B cell (primary cell): ENCODE data around the gene FAR2. TPM values are rescaled to one million over a fixed set of nuclear protein-coding genes. Genes with fewer than 3 reads are reported as not detected.

Experiments used
- ATAC-seq: fragments of 200-7000 bp; cut with Tn5 transposase; one replicate; pipeline ENCODE4 v1.10.0; 2021; ENCODE audit warnings: low read depth, mild to moderate bottlenecking, moderate number of reproducible peaks, moderate library complexity
- CTCF ChIA-PET: fragments of 350-600 bp; sonication (Branson Sonifier 250); formaldehyde crosslinking; loops from one replicate; lab custom pipeline; 2021; ENCODE audit warnings: antibody characterized with exemption, inconsistent platforms; lab: Charles Lee
- POLR2A ChIA-PET: fragments of 350-600 bp; sonication (Branson Sonifier 250); formaldehyde crosslinking; loops from one replicate; lab custom pipeline; 2021; ENCODE audit warnings: antibody characterized with exemption; lab: Charles Lee
- DNase-seq: peaks from one replicate; pipeline ENCODE4 v3.0.0; 2013
- H2AFZ ChIP-seq: 2 replicates; pipeline ENCODE4 v1.6.1; 2012; ENCODE audit warnings: mild to moderate bottlenecking, low read depth, low read length; ENCODE audit not compliant: insufficient read depth, poor library complexity, severe bottlenecking
- H3K27ac ChIP-seq, 2 donors: 1 replicate in 1 of 2; 2 replicates in 1 of 2; pipeline ENCODE4 v1.5.1; 2012 to 2013; ENCODE audit warnings: low read length in 2 of 2, mild to moderate bottlenecking in 2 of 2, moderate library complexity in 1 of 2
- H3K27me3 ChIP-seq, 4 experiments: fragments of 200-600 bp in 1 of 4; sonication (generic) in 1 of 4; replicated peaks in 1 of 4; 1 replicate in 2 of 4; 2 replicates in 2 of 4; pipeline versions ENCODE4 v1.6.1 to v1.7.0; 2013 to 2016; ENCODE audit warnings: low read length in 3 of 4, mild to moderate bottlenecking in 2 of 4, mixed read lengths in 1 of 4, moderate library complexity in 1 of 4; ENCODE audit not compliant: insufficient read depth in 4 of 4, control insufficient read depth in 3 of 4; ENCODE audit errors: control extremely low read depth in 1 of 4
- H3K36me3 ChIP-seq, 2 experiments: replicated peaks in 1 of 2; 1 replicate in 1 of 2; 2 replicates in 1 of 2; pipeline versions ENCODE4 v1.6.1 to v1.7.1; 2013; ENCODE audit warnings: low read length in 1 of 2; ENCODE audit not compliant: insufficient read depth in 2 of 2, control insufficient read depth in 1 of 2; ENCODE audit errors: control extremely low read depth in 1 of 2, extremely low read depth in 1 of 2
- H3K4me1 ChIP-seq, 2 donors: fragments of 200-600 bp in 1 of 2; sonication (generic) in 1 of 2; 1 replicate in 1 of 2; 2 replicates in 1 of 2; pipeline versions ENCODE4 v1.5.1 to v1.6.1; 2013 to 2017; ENCODE audit warnings: low read length in 2 of 2; ENCODE audit not compliant: control insufficient read depth in 2 of 2, insufficient read depth in 2 of 2
- H3K4me2 ChIP-seq: replicated peaks from 2 replicates; pipeline ENCODE3; 2012; ENCODE audit warnings: mild to moderate bottlenecking, low read depth, low read length; ENCODE audit not compliant: poor library complexity, severe bottlenecking
- H3K4me3 ChIP-seq, 5 experiments: fragments of 200-600 bp in 1 of 5; sonication (generic) in 1 of 5; 1 replicate in 3 of 5; 2 replicates in 2 of 5; pipeline versions ENCODE4 v1.5.1 to v1.7.0; 2011 to 2016; ENCODE audit warnings: low read length in 4 of 5, mild to moderate bottlenecking in 4 of 5, low read depth in 2 of 5, control low read depth in 1 of 5, moderate library complexity in 1 of 5; ENCODE audit not compliant: insufficient read depth in 1 of 5; ENCODE audit errors: control extremely low read depth in 1 of 5, extremely low read depth in 1 of 5
- H3K79me2 ChIP-seq: fragments of 200-600 bp; sonication (generic); one replicate; pipeline ENCODE4 v1.6.0; 2016; ENCODE audit warnings: low read length; ENCODE audit not compliant: control insufficient read depth, insufficient read depth
- H3K9ac ChIP-seq: fragments of 200-600 bp; sonication (generic); 2 replicates; pipeline ENCODE4 v1.6.1; 2017; ENCODE audit warnings: mild to moderate bottlenecking, low read length, moderate library complexity
- H3K9me3 ChIP-seq, 3 donors: one replicate each; pipeline versions ENCODE4 v1.6.1 to v1.7.1; 2013; ENCODE audit warnings: low read length in 2 of 3; ENCODE audit not compliant: control insufficient read depth in 2 of 3, insufficient read depth in 1 of 3; ENCODE audit errors: control extremely low read depth in 1 of 3
- H4K20me1 ChIP-seq: 2 replicates; pipeline ENCODE4 v1.6.0; 2012; ENCODE audit warnings: mild to moderate bottlenecking, low read length; ENCODE audit not compliant: insufficient read depth, control insufficient read depth, poor library complexity, severe bottlenecking
- H3K27ac Mint-ChIP-seq: one replicate; pipeline ENCODE4 v1.8.0; 2021; ENCODE audit warnings: mixed read lengths
- H3K27me3 Mint-ChIP-seq: one replicate; pipeline ENCODE4 v1.8.0; 2021; ENCODE audit warnings: mixed read lengths
- H3K4me1 Mint-ChIP-seq: one replicate; pipeline ENCODE4 v1.8.0; 2021; ENCODE audit warnings: mixed read lengths
- H3K4me3 Mint-ChIP-seq: one replicate; pipeline ENCODE4 v1.8.0; 2021; ENCODE audit warnings: mixed read lengths
- H3K9me3 Mint-ChIP-seq: one replicate; pipeline ENCODE4 v1.8.0; 2022; ENCODE audit warnings: mixed read lengths; ENCODE audit not compliant: insufficient read depth
- EZH2 ChIP-seq: IDR thresholded peaks from 2 replicates; pipeline ENCODE4 v1.6.1; 2012; ENCODE audit warnings: borderline replicate concordance, low read depth, mild to moderate bottlenecking, moderate library complexity, low read length; ENCODE audit not compliant: insufficient read depth, poor library complexity, severe bottlenecking
- WGBS: methylation state at CpG from one replicate; pipeline ENCODE4 v1.1.5; 2013; ENCODE audit warnings: missing lambda C conversion rate; ENCODE audit not compliant: insufficient coverage; 5-methylcytosine and 5-hydroxymethylcytosine counted together
- intact Hi-C: fragments of 100-400 bp; cut with micrococcal nuclease; formaldehyde crosslinking; loops from one replicate; pipeline ENCODE4 v1.10.0; 2022
- polyA plus RNA-seq: library from polyadenylated mRNA; depleted of rRNA; stranded (reverse); fragments of >200 nt; gene quantifications from 2 replicates; pipeline ENCODE4 v1.2.3, GENCODE V29; 2012
- total RNA-seq, 2 donors: library from RNA; stranded (reverse); fragments of 120-200 nt in 1 of 2; gene quantifications; 1 replicate in 1 of 2; 2 replicates in 1 of 2; pipeline versions ENCODE4 v1.2.3 to v1.2.4, GENCODE V29; 2013 to 2022
- TF ChIP-seq, protein P1 (sequence below): fragments of 200-600 bp; IDR thresholded peaks from one replicate; pipeline ENCODE4 v1.8.0; 2022; ENCODE audit warnings: antibody characterized with exemption, mild to moderate bottlenecking

The FAR2 gene
- total and polyA plus RNA-seq, 2 donors (not counting 1 experiment from before 2014, with no cell fraction given) = 0.39 TPM; not detected in 1

DNA sequence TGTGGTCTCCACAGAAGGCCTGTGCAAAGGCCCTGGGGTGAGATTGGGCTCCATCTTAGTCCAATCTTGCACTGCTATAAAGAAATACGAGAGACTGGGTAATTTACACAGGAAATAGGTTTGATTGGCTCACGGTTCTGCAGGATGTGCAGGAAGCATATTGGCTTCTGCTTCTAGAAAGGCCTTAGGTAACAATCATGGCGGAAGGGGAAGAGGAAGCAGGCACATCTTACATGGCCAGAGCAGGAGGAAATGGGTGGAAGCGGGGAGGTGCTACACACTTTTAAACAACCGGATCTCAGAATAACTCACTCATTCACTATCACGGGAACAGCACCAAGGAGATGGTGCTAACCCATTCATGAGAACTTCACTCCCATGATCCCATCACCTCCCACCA, 55.4 kb downstream of the FAR2 start:
- no peak for ATAC-seq
- no peak overlapping the region for H3K9ac ChIP-seq
- H3K27me3 ChIP-seq = no peaks in the 10 kb centered on the region
- 93% methylated on average over 6 of the region's 6 CpGs for WGBS
- peaks cover 0 to 3% (median 0%) of the 10 kb centered on the region in 3 donors for H3K9me3 ChIP-seq
- no peaks in the 10 kb centered on the region for H3K9me3 Mint-ChIP-seq
- no peak overlapping the region for H2AFZ ChIP-seq
- TF ChIP-seq EZH2 = no peak
- H3K27ac Mint-ChIP-seq = no peak overlapping the region
- no peak overlapping the region for H3K4me3 ChIP-seq
- H3K27ac ChIP-seq = no peak overlapping the region
- H3K4me1 ChIP-seq = no peaks in the 10 kb centered on the region
- intact Hi-C loops = no loop called here
- H3K4me3 Mint-ChIP-seq = no peak overlapping the region
- H3K36me3 ChIP-seq = no peaks in the 10 kb centered on the region
- H3K27me3 Mint-ChIP-seq = peaks cover 1% of the 10 kb centered on the region
- H3K4me1 Mint-ChIP-seq = no peaks in the 10 kb centered on the region
- no peaks in the 10 kb centered on the region for H3K79me2 ChIP-seq
- POLR2A ChIA-PET = no interaction called here
- DNase-seq = no peak
- H4K20me1 ChIP-seq = no peaks in the 10 kb centered on the region
- no peak overlapping the region for H3K4me2 ChIP-seq
- CTCF ChIA-PET = no interaction called here

DNA sequence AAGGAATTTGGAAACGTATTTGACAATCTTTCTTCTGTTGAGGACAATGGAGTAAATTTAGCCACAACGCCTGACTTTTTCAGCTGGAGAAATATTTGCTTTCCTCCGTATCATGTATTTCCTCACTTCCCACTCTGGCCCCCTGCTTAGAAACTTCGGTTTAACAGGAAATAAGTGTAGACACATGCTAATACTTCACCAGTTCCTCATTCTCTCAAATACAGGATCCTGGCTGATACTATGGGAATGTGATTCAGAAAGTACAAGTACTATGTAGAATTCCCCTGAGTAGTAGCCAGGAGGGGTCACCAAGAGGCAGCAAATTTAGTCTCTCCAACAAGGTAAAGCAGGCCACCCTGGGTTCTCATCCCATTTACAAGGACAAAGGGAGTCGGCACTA, 58.0 kb downstream of the FAR2 start:
- Mint-ChIP-seq H3K27me3 (no peaks in the 10 kb centered on the region), H3K4me1 (no peaks in the 10 kb centered on the region), H3K27ac (no peak overlapping the region), H3K4me3 (no peak overlapping the region), H3K9me3 (no peaks in the 10 kb centered on the region)
- ATAC-seq = no peak
- ChIA-PET POLR2A (no interaction called here), CTCF (no interaction called here)
- Histone ChIP-seq H3K27me3 (no peaks in the 10 kb centered on the region), H3K9ac (no peak overlapping the region), H3K36me3 (no peaks in the 10 kb centered on the region), H3K79me2 (no peaks in the 10 kb centered on the region), H3K9me3 (peaks cover 0 to 3% (median 0%) of the 10 kb centered on the region in 3 donors), H4K20me1 (no peaks in the 10 kb centered on the region), H3K4me3 (no peak overlapping the region), H3K4me2 (no peak overlapping the region), H3K4me1 (no peaks in the 10 kb centered on the region), H2AFZ (no peak overlapping the region), H3K27ac (no peak overlapping the region)
- no CpG with 5 or more reads among the region's 5 CpGs for WGBS
- DNase-seq = no peak
- TF ChIP-seq EZH2 = no peak
- TF ChIP-seq, protein P1, sequence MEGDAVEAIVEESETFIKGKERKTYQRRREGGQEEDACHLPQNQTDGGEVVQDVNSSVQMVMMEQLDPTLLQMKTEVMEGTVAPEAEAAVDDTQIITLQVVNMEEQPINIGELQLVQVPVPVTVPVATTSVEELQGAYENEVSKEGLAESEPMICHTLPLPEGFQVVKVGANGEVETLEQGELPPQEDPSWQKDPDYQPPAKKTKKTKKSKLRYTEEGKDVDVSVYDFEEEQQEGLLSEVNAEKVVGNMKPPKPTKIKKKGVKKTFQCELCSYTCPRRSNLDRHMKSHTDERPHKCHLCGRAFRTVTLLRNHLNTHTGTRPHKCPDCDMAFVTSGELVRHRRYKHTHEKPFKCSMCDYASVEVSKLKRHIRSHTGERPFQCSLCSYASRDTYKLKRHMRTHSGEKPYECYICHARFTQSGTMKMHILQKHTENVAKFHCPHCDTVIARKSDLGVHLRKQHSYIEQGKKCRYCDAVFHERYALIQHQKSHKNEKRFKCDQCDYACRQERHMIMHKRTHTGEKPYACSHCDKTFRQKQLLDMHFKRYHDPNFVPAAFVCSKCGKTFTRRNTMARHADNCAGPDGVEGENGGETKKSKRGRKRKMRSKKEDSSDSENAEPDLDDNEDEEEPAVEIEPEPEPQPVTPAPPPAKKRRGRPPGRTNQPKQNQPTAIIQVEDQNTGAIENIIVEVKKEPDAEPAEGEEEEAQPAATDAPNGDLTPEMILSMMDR = no peak
- intact Hi-C loops = no loop called here
